DOHH2 (cell line): Measurements from ENCODE around the gene CFAP119.

Experiments
- CTCF ChIP-seq: fragments of 200-600 bp; sonication (generic); IDR thresholded peaks from one replicate; pipeline ENCODE4 v1.5.1; 2014; ENCODE audit warnings: antibody characterized with exemption, mild to moderate bottlenecking, low read depth, low read length; ENCODE audit not compliant: poor library complexity, severe bottlenecking
- EZH2phosphoT487 ChIP-seq: fragments of 200-600 bp; sonication (generic); IDR thresholded peaks from 2 replicates; pipeline ENCODE4 v1.6.1; 2017; ENCODE audit warnings: borderline replicate concordance, mild to moderate bottlenecking, antibody characterized with exemption, low read length, moderate library complexity, mixed read lengths

GRCh38 chr16:30805056-30805369, 43.2 kb upstream of the CFAP119 start:
- TF ChIP-seq CTCF: no peak
- TF ChIP-seq EZH2phosphoT487: no peak
